Inferior parietal cortex (tissue), 1 donor: Measurements from ENCODE around the gene WDR46.
"Not testable (repeated sequence)": the region's sequence is repeated elsewhere in the genome, so short reads cannot be mapped to it uniquely, and the experiment has no call there.

ENCODE experiments used
- DNase-seq: peaks from one replicate; pipeline ENCODE4 v3.0.0-alpha.2; 2016; ENCODE audit errors: extremely low spot score

Gene WDR46

GRCh38 chr6:33288141-33288920, 708 bp downstream of the WDR46 start:
- no peak for DNase-seq

- DNase-seq, result no peak
These were observed 1.8 kb downstream of the WDR46 start for GRCh38 chr6:33286946-33287914.

GRCh38 chr6:33285214-33285613, 3.8 kb downstream of the WDR46 start:
- DNase-seq, result not testable (repeated sequence)

GRCh38 chr6:33280539-33280938, 8.5 kb downstream of the WDR46 start:
- DNase-seq, result no peak

GRCh38 chr6:33279971-33280511, 9.0 kb downstream of the WDR46 start:
- DNase-seq, result peak; percentile 22

- no peak for DNase-seq
These were observed 9.8 kb downstream of the WDR46 start for GRCh38 chr6:33279257-33279695.

GRCh38 chr6:33278810-33279209, 10.2 kb downstream of the WDR46 start:
- no peak for DNase-seq

GRCh38 chr6:33278392-33278741, 10.7 kb downstream of the WDR46 start:
- no peak for DNase-seq

- DNase-seq, result no peak
These were observed 11.2 kb downstream of the WDR46 start for GRCh38 chr6:33277663-33278391.

GRCh38 chr6:33276864-33277662, 12.0 kb downstream of the WDR46 start, which contains the start of gene B3GALT4:
Gene B3GALT4 (plus strand): TSS chr6:33277123. CDS start chr6:33277420, 297 bp downstream.
- peak; percentile 62 for DNase-seq

- DNase-seq, result no peak
These were observed 12.5 kb downstream of the WDR46 start for GRCh38 chr6:33276581-33276863.

- DNase-seq, result not testable (repeated sequence)
These were observed 13.1 kb downstream of the WDR46 start for GRCh38 chr6:33275795-33276580.

GRCh38 chr6:33273924-33274902, 14.8 kb downstream of the WDR46 start:
- DNase-seq, result no peak

GRCh38 chr6:33273129-33273923, 15.7 kb downstream of the WDR46 start:
- DNase-seq, result no peak

- DNase-seq, result no peak
These were observed 16.5 kb downstream of the WDR46 start for GRCh38 chr6:33272275-33273128.

GRCh38 chr6:33271468-33272274, 17.4 kb downstream of the WDR46 start, which contains the start of the genes RPS18 and VPS52:
Gene RPS18 (plus strand): TSS chr6:33272075. CDS start chr6:33272120, 45 bp downstream.
Gene VPS52 (minus strand): TSS chr6:33271876. CDS start chr6:33271675, 201 bp downstream.
- DNase-seq, result peak; percentile 99
